ENCODE data around the gene MGA. TPM values are rescaled to one million over a fixed set of nuclear protein-coding genes. Genes with fewer than 3 reads are reported as not detected.

MGA gene
- total RNA-seq, 2 donors from 2014 or later = 58.5 to 62.6 TPM

DNA sequence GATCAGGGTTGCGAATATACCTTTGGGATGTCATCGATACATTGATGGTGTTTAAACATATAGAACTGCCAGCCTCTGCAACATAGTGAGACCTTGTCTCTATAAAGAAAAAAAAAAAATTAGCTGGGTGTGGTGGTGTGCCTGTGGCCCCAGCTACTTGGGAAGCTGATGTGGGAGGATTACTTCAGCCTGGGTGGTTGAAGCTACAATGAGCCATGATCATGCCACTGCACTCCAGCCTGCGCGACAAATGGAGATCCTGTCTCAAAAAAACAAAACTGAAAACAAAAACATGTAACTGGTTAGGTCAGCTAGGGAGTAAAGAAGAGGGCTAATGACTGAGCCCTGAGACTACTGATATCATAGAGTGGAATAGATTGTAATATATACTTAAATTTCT lies 30.7 kb upstream of the MGA start:
- Histone ChIP-seq H3K9me3 (ENCODE audit: control insufficient read depth, low read length) (no peaks in the 10 kb centered on the region), H3K4me1 (ENCODE audit: control insufficient read depth, insufficient read depth, low read length) (peaks cover 8% of the 10 kb centered on the region), H3K27ac (ENCODE audit: low read depth, low read length) (no peak overlapping the region), H3K27me3 (ENCODE audit: control insufficient read depth, insufficient read depth, low read length, poor library complexity, severe bottlenecking) (no peaks in the 10 kb centered on the region), H3K4me3 (ENCODE audit: low read length) (peak overlapping the region; percentile 11), H3K9ac (ENCODE audit: extremely low read depth, low read length, poor library complexity, severe bottlenecking) (no peak overlapping the region), H3K36me3 (ENCODE audit: control insufficient read depth, insufficient read depth, low read length) (no peaks in the 10 kb centered on the region)
- Mint-ChIP-seq H3K27ac (no peak overlapping the region), H3K36me3 (ENCODE audit: low read depth) (no peaks in the 10 kb centered on the region), H3K9me3 (no peaks in the 10 kb centered on the region), H3K4me1 (peaks cover 45% of the 10 kb centered on the region), H3K27me3 (ENCODE audit: insufficient read depth) (no peaks in the 10 kb centered on the region), H3K4me3 (no peak overlapping the region)
- DNase-seq = no peak
- TF ChIP-seq, protein P1, sequence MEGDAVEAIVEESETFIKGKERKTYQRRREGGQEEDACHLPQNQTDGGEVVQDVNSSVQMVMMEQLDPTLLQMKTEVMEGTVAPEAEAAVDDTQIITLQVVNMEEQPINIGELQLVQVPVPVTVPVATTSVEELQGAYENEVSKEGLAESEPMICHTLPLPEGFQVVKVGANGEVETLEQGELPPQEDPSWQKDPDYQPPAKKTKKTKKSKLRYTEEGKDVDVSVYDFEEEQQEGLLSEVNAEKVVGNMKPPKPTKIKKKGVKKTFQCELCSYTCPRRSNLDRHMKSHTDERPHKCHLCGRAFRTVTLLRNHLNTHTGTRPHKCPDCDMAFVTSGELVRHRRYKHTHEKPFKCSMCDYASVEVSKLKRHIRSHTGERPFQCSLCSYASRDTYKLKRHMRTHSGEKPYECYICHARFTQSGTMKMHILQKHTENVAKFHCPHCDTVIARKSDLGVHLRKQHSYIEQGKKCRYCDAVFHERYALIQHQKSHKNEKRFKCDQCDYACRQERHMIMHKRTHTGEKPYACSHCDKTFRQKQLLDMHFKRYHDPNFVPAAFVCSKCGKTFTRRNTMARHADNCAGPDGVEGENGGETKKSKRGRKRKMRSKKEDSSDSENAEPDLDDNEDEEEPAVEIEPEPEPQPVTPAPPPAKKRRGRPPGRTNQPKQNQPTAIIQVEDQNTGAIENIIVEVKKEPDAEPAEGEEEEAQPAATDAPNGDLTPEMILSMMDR (conservative IDR thresholded peaks at IDR 0.05) = no peak
- WGBS, 2 experiments (ENCODE audit: insufficient coverage in 1 of 2, insufficient read length in 1 of 2) = 92 to 97% methylated on average over 2 to 4 of the region's 4 CpGs

DNA sequence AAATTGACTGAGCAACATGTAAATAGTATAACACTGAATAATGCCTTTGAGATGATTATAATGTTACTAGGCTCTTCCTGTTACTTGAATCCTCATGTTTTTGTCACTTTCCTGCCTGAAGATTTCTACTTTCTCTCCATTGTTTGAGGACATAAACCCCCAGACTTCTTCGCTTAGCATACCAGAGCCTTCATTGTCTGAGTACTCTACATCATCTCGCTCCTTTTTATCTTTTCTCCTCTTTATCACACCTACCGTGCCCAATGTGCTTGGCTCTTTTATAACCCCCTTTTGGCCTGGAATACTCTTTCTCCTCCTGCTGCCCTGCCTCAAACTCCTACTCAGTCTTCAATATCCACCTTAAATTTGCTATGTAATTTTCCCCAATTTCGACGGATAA lies 30.3 kb upstream of the MGA start:
- Histone ChIP-seq H3K27ac (ENCODE audit: low read depth, low read length) (no peak overlapping the region), H3K9me3 (ENCODE audit: control insufficient read depth, low read length) (no peaks in the 10 kb centered on the region), H3K36me3 (ENCODE audit: control insufficient read depth, insufficient read depth, low read length) (no peaks in the 10 kb centered on the region), H3K27me3 (ENCODE audit: control insufficient read depth, insufficient read depth, low read length, poor library complexity, severe bottlenecking) (no peaks in the 10 kb centered on the region), H3K4me3 (ENCODE audit: low read length) (peak overlapping the region; percentile 11), H3K4me1 (ENCODE audit: control insufficient read depth, insufficient read depth, low read length) (peaks cover 8% of the 10 kb centered on the region), H3K9ac (ENCODE audit: extremely low read depth, low read length, poor library complexity, severe bottlenecking) (no peak overlapping the region)
- no peak for DNase-seq
- Mint-ChIP-seq H3K36me3 (ENCODE audit: low read depth) (no peaks in the 10 kb centered on the region), H3K4me3 (no peak overlapping the region), H3K27me3 (ENCODE audit: insufficient read depth) (no peaks in the 10 kb centered on the region), H3K9me3 (no peaks in the 10 kb centered on the region), H3K4me1 (peaks cover 49% of the 10 kb centered on the region), H3K27ac (peak overlapping the region; percentile 37)
- TF ChIP-seq, protein P1 (conservative IDR thresholded peaks at IDR 0.05) = no peak
- 18 to 39% methylated on average over 5 of the region's 5 CpGs for WGBS, 2 experiments (ENCODE audit: insufficient coverage in 1 of 2, insufficient read length in 1 of 2)

DNA sequence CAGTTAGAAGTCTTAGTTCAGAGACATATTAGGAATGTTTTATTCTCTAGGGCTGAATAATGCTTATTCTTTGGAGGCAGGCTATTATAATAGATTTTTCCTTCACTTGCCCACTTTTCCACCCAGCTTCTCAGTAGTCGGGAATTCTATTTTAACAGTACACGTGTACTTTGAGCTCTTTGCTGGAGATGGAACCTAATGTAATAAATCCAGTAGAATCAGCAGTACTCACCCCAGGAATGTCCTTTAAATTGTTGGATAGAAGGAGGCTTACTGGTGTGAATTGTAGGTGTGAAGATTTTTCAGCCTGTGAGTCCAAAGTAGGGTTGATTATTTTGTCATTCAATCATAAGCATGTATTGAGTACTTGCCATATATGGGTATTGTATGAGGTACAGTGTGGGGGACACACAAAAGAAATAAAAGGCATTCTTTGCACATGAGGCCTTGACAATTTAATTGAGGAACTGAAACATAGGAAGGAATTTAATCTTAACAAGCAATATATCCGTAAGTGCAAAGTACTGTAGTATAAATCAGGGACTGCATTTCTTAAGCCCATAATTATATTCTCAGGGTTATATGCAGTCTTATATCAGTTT lies 29.5 kb upstream of the MGA start:
- Mint-ChIP-seq H3K36me3 (ENCODE audit: low read depth) (no peaks in the 10 kb centered on the region), H3K27me3 (ENCODE audit: insufficient read depth) (no peaks in the 10 kb centered on the region), H3K4me1 (peaks cover 49% of the 10 kb centered on the region), H3K4me3 (no peak overlapping the region), H3K27ac (no peak overlapping the region), H3K9me3 (no peaks in the 10 kb centered on the region)
- no peak for DNase-seq
- 86 to 88% methylated on average over 1 to 3 of the region's 3 CpGs for WGBS, 2 experiments (ENCODE audit: insufficient coverage in 1 of 2, insufficient read length in 1 of 2)
- no peaks in the 10 kb centered on the region for H3K27me3 ChIP-seq (ENCODE audit: control insufficient read depth, insufficient read depth, low read length, poor library complexity, severe bottlenecking)
- H3K4me3 ChIP-seq (ENCODE audit: low read length) = peak overlapping the region; percentile 11
- H3K4me1 ChIP-seq (ENCODE audit: control insufficient read depth, insufficient read depth, low read length) = peaks cover 8% of the 10 kb centered on the region
- TF ChIP-seq, protein P1 (conservative IDR thresholded peaks at IDR 0.05) = no peak
- no peaks in the 10 kb centered on the region for H3K36me3 ChIP-seq (ENCODE audit: control insufficient read depth, insufficient read depth, low read length)
- no peak overlapping the region for H3K27ac ChIP-seq (ENCODE audit: low read depth, low read length)
- H3K9me3 ChIP-seq (ENCODE audit: control insufficient read depth, low read length) = no peaks in the 10 kb centered on the region
- H3K9ac ChIP-seq (ENCODE audit: extremely low read depth, low read length, poor library complexity, severe bottlenecking) = no peak overlapping the region
